Measurements from ENCODE around the gene ABRACL. TPM values are rescaled to one million over a fixed set of nuclear protein-coding genes. Genes with fewer than 3 reads are reported as not detected.

ABRACL gene
- total RNA-seq, 4 donors from 2014 or later, result 33.3 to 75.1 (median 42.5) TPM

DNA sequence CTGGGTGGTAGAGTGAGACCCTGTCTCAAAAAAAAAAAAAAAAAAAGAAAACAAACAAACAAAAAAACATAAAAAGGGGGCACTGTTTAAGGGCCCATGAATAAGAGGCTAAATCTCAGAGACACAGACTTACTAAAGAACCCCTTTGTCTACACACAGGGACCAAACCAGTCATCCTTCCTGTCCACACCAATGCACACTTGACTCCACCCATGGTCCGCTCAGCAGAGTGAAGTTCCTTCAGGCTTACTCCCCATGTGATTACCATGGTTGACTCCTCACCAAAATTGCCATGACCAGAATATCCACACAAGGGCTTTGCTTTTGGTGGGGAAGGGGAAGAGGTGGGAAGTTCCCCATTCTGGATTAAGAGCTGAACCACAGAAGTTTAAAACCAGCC lies 21.1 kb upstream of the ABRACL start:
- no peaks in the 10 kb centered on the region for H3K9me3 ChIP-seq
- no peaks in the 10 kb centered on the region for H3K4me1 ChIP-seq
- H3K4me3 ChIP-seq, result no peak overlapping the region
- H3K27ac ChIP-seq, result no peak overlapping the region
- H3K27me3 ChIP-seq, result no peaks in the 10 kb centered on the region
- no peak for TF ChIP-seq POLR2A (IDR thresholded peaks at IDR 0.05)
- TF ChIP-seq, protein P1, sequence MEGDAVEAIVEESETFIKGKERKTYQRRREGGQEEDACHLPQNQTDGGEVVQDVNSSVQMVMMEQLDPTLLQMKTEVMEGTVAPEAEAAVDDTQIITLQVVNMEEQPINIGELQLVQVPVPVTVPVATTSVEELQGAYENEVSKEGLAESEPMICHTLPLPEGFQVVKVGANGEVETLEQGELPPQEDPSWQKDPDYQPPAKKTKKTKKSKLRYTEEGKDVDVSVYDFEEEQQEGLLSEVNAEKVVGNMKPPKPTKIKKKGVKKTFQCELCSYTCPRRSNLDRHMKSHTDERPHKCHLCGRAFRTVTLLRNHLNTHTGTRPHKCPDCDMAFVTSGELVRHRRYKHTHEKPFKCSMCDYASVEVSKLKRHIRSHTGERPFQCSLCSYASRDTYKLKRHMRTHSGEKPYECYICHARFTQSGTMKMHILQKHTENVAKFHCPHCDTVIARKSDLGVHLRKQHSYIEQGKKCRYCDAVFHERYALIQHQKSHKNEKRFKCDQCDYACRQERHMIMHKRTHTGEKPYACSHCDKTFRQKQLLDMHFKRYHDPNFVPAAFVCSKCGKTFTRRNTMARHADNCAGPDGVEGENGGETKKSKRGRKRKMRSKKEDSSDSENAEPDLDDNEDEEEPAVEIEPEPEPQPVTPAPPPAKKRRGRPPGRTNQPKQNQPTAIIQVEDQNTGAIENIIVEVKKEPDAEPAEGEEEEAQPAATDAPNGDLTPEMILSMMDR (IDR thresholded peaks at IDR 0.05), result no peak
- DNase-seq, result no peak
- H3K36me3 ChIP-seq, result no peaks in the 10 kb centered on the region

DNA sequence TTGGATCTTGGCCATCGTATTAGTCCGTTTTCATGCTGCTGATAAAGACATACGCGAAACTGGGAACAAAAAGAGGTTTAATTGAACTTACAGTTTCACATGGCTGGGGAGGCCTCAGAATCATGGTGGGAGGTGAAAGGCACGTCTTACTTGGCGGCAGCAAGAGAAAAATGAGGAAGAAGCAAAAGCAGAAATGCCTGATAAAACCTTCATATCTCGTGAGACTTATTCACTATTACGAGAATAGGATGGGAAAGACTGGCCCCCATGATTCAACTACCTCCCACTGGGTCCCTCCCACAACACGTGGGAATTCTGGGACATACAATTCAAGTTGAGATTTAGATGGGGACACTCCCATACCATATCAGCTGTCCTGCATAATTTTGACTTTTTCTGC lies 20.4 kb upstream of the ABRACL start:
- DNase-seq, result no peak
- TF ChIP-seq, protein P1 (IDR thresholded peaks at IDR 0.05), result no peak
- no peak for TF ChIP-seq POLR2A (IDR thresholded peaks at IDR 0.05)
- H3K36me3 ChIP-seq, result no peaks in the 10 kb centered on the region
- no peaks in the 10 kb centered on the region for H3K27me3 ChIP-seq
- H3K4me1 ChIP-seq, result no peaks in the 10 kb centered on the region
- no peaks in the 10 kb centered on the region for H3K9me3 ChIP-seq
- no peak overlapping the region for H3K27ac ChIP-seq
- H3K4me3 ChIP-seq, result no peak overlapping the region

DNA sequence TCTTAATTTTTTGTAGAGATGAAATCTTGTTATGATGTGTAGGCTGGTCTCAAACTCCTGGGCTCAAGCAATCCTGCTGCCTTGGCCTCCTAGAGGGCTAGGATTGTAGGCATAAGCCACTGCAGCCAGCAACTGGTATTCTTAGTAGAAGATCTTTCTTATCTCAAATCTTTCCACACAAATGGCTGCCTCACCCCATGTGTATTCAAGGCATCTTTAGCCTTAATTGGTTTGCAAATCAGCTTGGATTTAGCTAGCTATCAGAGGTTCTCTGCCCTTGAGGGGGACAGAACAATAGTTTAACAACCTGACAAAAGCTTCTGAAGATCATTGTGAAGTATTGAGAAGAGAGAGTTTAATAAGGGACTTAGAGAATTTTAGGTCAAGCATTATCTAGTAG lies 17.9 kb upstream of the ABRACL start:
- TF ChIP-seq POLR2A (IDR thresholded peaks at IDR 0.05), result no peak
- TF ChIP-seq, protein P1 (IDR thresholded peaks at IDR 0.05), result no peak
- H3K9me3 ChIP-seq, result no peaks in the 10 kb centered on the region
- no peaks in the 10 kb centered on the region for H3K27me3 ChIP-seq

DNA sequence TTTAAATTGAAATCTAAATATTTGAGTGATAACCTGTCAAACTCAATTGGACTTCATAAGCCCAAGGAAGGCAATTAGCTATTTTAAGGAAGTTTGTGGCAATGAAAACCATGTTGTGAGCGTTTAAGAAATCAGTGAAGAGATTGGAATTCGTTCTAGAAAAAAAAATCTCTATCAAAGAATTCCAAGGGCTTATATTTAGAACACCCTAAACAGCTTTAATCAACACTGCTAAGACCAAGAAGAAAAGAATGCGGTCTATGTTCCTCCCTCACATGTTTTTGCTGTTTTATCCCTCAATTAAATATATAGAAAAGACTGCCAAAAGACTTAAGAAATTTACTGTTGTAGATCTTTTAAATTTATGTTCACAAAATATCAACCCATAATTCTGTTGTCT lies 16.6 kb upstream of the ABRACL start:
- H3K4me3 ChIP-seq, result no peak overlapping the region
- TF ChIP-seq, protein P1 (IDR thresholded peaks at IDR 0.05), result no peak
- TF ChIP-seq POLR2A (IDR thresholded peaks at IDR 0.05), result no peak
- no peaks in the 10 kb centered on the region for H3K9me3 ChIP-seq
- DNase-seq, result no peak
- no peaks in the 10 kb centered on the region for H3K36me3 ChIP-seq
- no peaks in the 10 kb centered on the region for H3K4me1 ChIP-seq
- no peak overlapping the region for H3K27ac ChIP-seq
- H3K27me3 ChIP-seq, result no peaks in the 10 kb centered on the region

More for the DNA sequence above, 17.9 kb upstream of the ABRACL start:
- DNase-seq, result no peak
- H3K4me1 ChIP-seq, result no peaks in the 10 kb centered on the region
- H3K27ac ChIP-seq, result no peak overlapping the region
- no peaks in the 10 kb centered on the region for H3K36me3 ChIP-seq
- no peak overlapping the region for H3K4me3 ChIP-seq

DNA sequence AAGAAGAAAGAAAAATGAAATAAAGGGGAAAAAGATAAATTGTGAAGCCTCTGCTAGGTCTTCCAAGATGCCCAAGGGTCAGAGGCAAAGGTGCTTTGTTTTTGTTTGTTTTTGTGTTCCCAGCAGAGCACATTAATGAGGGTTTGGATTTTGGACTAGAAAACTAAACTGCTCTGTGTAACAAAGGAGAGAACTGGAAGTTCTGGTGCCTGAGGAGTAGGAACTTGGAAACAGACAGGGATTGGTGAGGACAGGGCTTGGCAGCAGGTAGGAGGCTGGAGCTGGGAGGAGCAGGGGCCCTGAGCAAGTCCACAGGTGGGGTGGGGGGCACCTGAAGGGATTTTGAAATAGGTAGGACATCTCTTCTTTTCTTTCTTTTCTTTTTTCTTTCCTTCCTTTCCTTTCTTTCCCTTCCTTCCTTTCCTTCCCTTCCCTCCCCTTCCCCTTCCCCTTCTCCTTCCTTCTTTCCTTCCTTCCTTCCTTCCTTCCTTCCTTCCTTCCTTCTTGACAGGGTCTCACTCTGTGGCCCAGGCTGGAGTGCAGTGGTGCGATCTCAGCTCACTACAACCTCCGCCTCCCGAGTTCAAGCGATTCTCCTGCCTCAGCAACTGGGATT lies 15.3 kb upstream of the ABRACL start:
- H3K27ac ChIP-seq, result no peak overlapping the region
- H3K9me3 ChIP-seq, result no peaks in the 10 kb centered on the region
- DNase-seq, result no peak
- H3K4me1 ChIP-seq, result no peaks in the 10 kb centered on the region
- TF ChIP-seq, protein P1 (IDR thresholded peaks at IDR 0.05), result no peak
- TF ChIP-seq POLR2A (IDR thresholded peaks at IDR 0.05), result no peak
- no peak overlapping the region for H3K4me3 ChIP-seq
- no peaks in the 10 kb centered on the region for H3K27me3 ChIP-seq
- no peaks in the 10 kb centered on the region for H3K36me3 ChIP-seq

DNA sequence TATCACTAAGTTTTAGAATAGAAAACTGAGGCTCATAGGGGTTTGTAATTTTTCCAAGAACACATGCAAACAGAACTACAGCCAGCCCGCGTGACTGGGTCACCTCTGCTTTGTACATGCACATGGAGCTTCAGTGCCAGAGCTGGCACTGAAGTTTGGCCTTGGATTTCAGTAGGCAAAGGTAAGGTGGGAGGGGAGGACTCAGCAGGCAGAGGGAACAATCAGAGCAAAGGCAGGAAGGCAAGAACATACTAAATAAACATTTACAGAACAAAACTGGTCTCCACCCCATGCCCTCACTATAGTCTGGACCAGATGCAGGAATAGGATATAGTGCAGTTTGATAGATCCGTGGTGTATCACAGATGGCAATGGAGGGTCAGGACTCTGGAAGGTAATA lies 13.6 kb upstream of the ABRACL start:
- DNase-seq, result no peak
- H3K4me3 ChIP-seq, result no peak overlapping the region
- no peaks in the 10 kb centered on the region for H3K27me3 ChIP-seq
- H3K4me1 ChIP-seq, result no peaks in the 10 kb centered on the region
- H3K9me3 ChIP-seq, result no peaks in the 10 kb centered on the region
- H3K36me3 ChIP-seq, result no peaks in the 10 kb centered on the region
- H3K27ac ChIP-seq, result no peak overlapping the region
- TF ChIP-seq, protein P1 (IDR thresholded peaks at IDR 0.05), result no peak
- TF ChIP-seq POLR2A (IDR thresholded peaks at IDR 0.05), result no peak
